G401 (cell line): Measurements from ENCODE around the gene MYO18B. TPM values are rescaled to one million over a fixed set of nuclear protein-coding genes. Genes with fewer than 3 reads are reported as not detected.
"Not testable (repeated sequence)": the region's sequence is repeated elsewhere in the genome, so short reads cannot be mapped to it uniquely, and the experiment has no call there.

Source experiments
- DNase-seq: peaks from one replicate; pipeline ENCODE4 v3.0.0-alpha.2; 2015; ENCODE audit warnings: low spot score
- in situ Hi-C: cut with HindIII; loops from 2 replicates; pipeline ENCODE4 v1.10.0; 2016; ENCODE audit warnings: low sequenced_read_pairs, mixed read lengths
- total RNA-seq: library from RNA; depleted of rRNA; stranded (reverse); fragments of >200 nt; shearing (Covaris generic); gene quantifications from 2 replicates; pipeline ENCODE4 v1.2.3, GENCODE V29; 2014; rRNA removed

The MYO18B gene, protein sequence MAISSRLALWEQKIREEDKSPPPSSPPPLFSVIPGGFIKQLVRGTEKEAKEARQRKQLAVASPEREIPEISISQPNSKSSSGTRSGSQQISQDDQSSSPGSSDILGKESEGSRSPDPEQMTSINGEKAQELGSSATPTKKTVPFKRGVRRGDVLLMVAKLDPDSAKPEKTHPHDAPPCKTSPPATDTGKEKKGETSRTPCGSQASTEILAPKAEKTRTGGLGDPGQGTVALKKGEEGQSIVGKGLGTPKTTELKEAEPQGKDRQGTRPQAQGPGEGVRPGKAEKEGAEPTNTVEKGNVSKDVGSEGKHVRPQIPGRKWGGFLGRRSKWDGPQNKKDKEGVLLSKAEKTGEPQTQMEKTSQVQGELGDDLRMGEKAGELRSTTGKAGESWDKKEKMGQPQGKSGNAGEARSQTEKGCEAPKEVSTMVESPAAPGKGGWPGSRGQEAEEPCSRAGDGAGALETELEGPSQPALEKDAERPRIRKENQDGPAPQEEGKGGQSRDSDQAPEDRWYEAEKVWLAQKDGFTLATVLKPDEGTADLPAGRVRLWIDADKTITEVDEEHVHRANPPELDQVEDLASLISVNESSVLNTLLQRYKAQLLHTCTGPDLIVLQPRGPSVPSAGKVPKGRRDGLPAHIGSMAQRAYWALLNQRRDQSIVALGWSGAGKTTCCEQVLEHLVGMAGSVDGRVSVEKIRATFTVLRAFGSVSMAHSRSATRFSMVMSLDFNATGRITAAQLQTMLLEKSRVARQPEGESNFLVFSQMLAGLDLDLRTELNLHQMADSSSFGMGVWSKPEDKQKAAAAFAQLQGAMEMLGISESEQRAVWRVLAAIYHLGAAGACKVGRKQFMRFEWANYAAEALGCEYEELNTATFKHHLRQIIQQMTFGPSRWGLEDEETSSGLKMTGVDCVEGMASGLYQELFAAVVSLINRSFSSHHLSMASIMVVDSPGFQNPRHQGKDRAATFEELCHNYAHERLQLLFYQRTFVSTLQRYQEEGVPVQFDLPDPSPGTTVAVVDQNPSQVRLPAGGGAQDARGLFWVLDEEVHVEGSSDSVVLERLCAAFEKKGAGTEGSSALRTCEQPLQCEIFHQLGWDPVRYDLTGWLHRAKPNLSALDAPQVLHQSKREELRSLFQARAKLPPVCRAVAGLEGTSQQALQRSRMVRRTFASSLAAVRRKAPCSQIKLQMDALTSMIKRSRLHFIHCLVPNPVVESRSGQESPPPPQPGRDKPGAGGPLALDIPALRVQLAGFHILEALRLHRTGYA (N-terminal part only)
- not detected in 2 replicates for total RNA-seq

DNA sequence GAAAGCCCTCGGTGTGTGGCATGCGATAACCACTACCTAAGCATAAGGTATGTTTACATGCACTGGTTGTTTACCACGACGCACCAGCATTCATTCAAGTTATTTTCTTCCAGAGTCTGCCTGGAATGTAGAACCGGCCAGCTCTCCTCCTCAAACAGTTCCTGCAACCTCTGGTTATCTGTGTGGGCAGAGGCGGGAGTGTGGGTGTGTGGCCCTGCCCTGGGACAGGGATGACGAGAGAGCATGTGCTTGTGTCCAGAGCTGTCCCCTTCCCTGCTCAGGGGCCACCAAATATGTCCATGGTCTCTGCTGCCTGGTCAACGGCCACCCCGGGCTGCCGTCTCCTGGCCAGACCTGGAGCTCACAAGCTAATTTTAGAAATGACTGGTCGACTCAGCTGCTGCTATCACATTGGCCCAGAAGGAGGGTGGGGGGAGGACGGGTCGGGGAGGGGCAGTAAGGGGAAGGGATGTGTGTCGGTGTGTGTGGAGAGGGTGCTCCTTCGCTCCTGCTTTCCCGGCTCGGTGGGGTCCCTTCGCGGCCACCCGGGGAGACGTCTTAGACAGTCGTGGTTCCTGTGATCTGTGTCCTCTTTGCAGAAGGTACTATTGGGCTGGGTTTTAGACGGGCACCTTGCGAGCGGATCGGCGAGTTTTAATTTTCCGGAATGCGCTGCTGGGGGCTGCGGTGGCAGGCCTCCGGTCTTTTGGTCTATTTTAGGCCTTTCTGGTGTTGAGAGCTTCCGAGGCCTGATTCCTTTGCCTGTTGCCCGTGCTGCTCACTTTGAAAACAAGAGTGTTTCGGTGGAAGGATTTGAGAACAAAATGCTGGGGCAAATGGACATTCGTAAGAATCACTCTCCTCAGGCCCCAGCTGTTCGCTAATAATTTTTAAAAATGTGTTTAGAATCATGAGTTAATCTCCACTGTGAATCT, at the start of gene MYO18B:
Gene MYO18B, plus strand, starts transcription at position 497 of the 935 bp plus-strand sequence. CDS start 18,905 bp downstream, outside the sequence.
- in situ Hi-C loops = no loop called here
- no peak for DNase-seq

DNA sequence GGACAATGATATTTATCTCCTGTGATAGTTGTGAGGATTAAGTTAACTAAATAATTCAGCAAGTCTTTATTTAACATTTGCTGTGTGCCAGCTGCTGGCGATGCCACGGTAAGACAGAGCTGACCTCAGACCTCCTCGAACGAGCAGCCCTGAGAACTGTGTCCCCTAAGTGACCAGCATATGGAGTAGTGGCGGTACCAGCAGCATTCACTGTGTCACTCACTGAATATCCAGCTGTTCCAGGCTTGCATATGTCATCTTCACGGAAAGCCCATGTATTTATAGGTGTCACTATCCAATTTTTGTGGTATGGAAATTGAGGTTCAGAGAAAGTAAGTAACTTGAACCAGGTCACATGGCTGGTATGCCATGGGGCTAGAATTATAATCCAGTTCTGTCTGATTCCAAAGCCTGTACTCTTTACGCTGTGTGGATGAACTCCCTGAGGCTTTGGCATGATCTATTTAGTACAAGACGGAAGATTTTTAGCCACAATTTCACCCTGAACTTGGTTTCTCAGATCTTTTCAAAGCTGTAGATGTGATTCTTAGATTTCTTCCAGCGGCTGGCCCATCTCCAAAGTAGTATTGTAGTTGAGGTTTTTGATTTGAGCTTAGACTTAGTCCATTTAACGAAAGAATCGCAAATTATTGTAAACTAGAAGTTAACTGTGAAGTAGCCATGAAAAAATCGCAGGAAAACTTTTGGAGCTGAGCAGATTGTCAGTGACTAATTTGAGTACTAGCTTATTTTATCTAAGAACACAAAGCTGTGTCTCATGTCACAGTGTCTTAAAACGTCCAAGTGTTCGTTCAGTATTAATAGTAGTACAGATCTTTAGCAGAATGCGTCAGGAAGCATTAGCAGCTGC, 49.4 kb upstream of the MYO18B start:
- no peak for DNase-seq
- in situ Hi-C loops = no loop called here

DNA sequence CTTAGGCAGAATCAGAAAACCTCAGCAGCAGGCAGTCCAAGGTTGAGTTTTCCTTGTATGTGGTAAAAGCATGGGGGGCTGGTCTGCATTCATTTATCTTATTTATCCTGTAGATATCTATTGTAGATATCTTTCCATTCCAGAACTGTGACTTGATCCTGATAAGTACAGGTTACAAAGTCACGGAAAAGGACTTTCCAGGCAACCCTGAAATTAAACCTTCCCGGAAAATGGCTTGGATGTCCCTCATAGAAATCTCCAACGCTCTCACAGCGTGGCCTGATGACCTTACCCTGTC, 48.8 kb upstream of the MYO18B start:
- in situ Hi-C loops = no loop called here
- no peak for DNase-seq

DNA sequence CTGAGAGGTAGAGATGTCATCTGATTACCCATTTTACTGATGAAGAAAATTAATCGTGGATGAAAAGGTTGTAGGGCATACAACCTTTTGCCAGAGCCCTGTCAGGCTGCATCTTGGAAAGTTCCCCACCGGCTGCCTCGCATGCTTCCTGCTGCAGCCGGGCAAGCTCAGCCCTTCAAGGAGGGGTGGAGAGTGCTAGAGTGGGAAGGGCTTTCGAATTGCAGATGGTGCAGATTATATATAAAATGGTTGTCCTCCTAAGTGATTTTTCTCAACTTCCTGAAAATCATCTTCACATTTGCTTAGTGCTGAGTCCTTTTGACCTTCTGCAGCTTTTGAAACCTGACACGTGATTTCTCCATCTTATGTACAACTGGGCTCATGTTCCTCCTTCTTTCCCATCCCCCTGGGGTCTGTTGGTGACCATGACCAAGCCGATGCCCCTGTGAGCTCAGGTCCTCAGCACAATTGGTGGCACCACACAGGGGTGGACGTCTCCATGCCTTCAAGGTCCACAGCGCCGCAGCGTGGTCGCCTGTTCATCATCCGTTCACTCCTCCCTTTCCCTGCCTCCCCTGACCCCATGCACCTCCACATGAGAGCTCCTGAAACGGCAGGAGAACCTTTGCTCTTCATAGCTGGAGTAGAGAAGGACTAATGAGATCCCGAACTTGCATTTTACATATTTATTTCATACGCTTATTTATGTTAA, 47.6 kb upstream of the MYO18B start:
- in situ Hi-C loops = no loop called here
- DNase-seq = no peak

DNA sequence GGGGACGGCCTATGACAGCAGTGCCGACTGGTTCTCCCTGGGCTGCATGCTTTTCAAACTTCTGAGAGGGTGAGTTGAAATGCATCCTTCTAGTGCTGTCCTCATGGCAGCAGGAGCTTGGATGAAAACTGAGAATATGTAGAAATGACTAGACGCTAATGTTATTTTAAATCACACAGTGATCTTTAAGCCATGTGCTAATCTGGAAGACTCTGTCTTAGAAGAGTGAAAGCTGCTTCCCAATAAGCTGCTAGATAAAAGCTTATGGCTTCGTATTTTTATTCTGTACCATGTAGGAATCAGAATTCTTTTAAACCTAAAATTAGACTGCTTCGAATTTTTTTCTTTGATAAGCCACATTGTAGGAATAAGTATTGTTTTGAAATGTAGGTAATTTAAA, 46.8 kb upstream of the MYO18B start:
- no peak for DNase-seq
- in situ Hi-C loops = no loop called here

DNA sequence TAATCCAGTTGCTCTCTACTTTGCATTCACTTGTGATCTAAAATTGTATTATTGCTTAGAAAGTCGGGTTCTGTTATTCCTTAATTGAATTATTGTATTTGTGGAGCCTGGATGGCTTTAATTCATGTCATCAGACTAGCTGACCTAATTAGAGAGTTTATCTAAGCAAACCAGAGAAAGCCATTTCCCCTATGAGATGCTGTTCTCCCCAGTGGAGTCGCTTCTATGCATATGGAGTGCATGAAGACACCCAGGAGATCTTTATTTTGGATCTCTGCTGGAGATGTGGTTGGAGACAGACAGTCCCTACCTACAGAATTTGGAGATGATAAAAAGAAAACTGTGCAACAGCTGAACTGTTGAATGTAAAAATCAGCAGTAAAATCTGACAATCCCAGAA, 45.2 kb upstream of the MYO18B start:
- in situ Hi-C loops = no loop called here
- no peak for DNase-seq

DNA sequence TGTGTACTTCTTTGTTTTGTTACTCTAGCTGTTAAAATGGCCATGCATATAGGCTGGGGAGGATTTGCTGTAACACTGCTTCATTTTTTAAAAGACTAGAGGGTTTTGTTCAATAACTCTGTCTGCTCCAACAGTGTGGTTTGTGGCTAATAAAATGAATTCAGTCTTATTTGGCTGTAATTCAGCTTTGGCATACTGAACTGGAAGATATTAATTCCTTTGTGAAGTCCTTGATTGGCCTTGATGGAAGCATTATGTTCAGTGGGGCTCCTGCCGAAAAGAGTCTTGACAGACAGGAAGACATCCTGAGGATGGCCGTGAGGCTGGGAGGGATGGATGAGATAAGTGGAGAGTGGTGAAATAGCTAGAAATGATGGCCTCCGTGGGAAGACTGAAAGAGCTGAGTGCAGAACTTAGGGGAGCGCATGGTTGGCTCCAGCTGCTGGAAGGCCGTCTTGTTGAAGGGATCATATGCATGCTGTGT, 44.8 kb upstream of the MYO18B start:
- in situ Hi-C loops = no loop called here
- DNase-seq = no peak

DNA sequence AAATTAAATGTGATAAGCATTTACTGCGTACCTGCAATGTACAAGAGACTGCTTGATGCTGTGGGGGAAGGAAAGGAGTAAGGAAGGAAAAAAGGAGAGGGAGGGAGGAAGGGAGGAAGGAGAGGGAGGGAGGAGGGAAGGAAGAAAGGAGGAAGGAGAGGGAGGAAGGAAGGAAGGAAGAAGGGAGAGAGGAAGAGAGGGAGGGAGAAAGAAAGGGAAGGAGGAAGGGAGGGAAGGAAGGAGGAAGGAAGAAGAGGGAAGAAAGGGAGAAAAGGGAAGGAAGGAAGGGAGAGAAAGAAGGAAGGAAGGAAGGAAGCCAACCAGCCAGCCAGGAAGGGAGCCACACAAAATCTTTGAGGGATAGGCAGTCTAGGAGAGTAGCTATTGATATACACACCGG, 44.0 kb upstream of the MYO18B start:
- DNase-seq = no peak
- in situ Hi-C loops = no loop called here

DNA sequence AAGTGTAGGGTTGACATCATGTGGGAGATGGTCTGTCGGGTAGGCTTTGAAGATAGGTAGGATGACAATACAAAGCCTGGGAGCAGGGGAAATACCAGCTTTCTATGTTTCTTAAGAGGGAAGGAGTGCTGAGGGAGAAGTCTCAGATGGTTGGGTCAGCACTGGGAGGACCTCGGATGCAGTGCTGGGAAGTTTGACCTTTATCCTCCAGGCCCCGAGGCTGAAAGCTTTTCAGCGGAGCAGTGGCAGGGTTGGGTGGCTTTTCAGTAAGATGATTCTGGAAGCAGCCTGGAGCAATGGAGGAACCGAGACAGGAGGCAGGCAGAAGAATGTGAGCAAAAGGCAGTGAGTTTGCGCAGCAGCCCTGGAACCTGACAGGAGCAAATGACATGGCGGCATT, 43.5 kb upstream of the MYO18B start:
- no peak for DNase-seq
- in situ Hi-C loops = no loop called here

DNA sequence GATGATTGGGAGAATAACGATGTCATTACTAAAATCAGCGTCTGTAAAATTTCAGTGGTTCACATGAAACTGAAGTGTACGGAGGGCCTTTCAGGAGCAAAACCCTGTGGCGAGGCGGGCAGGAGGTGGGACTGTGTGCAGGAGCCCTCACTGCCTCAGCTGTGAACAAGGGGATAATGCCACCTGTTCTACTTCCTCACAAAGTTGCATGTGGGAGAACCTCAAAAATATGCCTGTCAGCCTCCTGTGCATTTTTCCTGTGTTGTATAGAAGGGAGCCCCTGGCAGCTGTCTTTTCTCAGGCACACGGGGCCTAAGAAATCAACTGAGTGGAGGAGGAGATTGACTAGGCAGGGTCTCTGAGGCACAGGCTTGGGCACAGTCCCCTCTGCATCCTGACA, 43.0 kb upstream of the MYO18B start:
- DNase-seq = no peak
- in situ Hi-C loops = no loop called here

DNA sequence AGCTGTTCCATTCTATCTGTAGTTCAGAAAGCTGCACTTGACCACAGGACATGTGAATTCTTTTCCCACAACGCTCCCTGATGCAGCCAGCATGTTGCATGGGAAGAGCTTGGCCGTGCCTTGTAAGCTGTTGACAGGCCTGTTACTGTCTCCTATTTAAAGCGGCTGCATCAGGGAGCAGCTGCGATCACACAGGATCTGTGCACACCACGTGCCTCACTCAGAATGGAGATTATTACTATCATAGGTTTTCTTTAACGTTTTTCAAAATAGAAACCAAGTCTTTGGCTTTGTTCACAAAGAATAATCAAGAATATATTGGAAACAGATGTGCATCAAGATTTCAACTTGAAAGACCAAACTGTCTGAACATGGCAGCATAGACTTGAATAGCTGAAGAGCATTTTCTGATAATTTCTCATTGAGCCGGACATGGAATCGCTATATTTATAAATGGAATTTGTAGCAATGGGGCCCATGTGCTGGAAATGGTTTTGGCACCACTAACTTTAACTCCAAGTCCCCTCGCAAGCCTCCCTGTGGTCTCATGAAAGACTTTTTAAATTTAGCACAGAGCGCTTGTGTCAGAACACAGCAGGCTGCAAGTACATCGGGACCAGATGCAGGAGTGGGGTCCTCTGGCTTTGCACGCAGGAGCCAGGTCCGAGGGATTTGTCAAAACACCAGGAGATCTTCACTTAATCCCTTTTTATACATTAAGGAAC, 40.8 kb upstream of the MYO18B start:
- in situ Hi-C loops = no loop called here
- peak; percentile 6 for DNase-seq

DNA sequence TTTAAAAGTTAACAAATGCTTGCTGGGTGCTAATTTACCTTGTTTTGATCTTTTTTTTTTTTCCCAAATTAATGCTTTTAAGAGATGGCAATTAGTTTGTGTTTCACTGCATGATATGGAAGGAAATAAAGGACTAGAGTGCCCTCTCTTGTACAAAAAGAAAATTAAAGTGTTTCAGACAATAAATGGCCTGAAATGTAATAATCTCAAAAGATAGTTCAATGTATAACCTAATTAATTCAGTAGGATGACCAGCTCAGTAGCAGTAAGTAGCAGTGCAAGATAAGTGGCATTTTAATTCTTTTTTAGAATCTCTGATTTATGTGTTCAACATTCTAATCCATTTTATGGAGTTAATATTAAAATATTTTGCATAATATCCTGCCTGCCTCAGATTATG, 39.9 kb upstream of the MYO18B start:
- in situ Hi-C loops = no loop called here
- DNase-seq = peak; percentile 55

DNA sequence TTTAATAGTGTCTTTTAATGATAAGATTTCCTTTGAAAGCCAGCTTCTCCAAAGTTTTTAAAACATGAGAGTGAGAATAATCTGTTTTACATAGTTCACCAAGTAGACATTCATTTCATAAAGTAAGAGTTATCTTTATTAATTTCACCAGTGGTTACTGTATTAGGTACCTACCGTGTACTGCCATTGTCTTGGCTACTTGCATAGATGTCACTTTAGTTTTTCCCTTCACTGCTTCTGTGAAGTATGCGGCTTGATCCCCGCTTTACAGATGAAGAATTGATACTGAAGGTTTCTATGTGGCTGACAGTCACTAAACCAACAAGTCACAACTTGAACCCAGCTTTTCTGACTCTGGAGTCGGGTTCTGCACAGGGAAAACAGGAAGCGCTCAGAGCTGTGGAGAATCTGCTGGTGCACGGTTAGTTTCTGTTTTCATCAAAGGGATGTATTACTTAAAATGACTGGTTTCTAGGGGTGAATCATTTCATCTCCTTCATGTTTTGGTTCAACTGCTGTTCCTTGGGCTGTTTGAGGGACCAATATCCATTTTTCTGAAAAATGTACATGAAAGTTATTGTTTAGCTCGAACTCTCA, 39.3 kb upstream of the MYO18B start:
- no peak for DNase-seq
- in situ Hi-C loops = no loop called here

DNA sequence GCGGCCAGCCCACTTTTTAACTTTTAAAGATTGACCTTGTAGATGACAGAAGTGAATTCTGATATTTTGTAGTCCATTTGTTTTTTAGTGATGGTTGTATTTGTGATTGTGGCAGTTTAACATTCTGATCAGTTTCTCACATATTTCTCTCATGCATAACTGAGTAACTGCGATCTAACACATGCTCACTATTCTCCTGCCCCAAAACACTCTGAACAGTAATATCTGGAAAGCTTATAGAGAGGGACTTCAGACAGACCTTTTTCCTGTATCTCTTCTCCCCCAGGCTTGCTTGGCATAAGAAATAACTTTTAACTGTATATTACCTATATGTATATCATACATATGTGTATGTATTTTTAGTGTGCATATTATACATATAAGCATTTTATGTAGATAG, 37.3 kb upstream of the MYO18B start:
- in situ Hi-C loops = no loop called here

DNA sequence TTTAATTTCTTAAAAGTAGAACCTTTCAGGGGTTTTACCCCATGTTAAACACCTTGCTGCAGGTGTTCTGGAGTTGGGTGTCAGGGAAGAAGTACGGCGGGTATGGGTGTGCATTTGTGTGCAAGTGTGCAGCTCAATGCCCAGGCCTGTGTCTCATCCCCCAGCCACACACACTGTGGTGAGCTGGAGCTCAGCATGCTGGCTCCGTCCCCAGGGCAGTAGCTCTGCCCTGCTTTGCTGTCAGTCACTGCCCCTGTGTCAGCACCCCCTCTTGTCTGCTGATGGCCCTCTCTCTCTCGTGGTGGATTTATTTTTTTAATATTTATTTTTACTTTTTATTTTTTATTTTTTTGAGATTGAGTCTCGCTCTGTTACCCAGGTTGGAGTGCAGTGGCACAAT, 35.8 kb upstream of the MYO18B start:
- in situ Hi-C loops = no loop called here
- DNase-seq = no peak

More for the DNA sequence above, 37.3 kb upstream of the MYO18B start:
- no peak for DNase-seq

DNA sequence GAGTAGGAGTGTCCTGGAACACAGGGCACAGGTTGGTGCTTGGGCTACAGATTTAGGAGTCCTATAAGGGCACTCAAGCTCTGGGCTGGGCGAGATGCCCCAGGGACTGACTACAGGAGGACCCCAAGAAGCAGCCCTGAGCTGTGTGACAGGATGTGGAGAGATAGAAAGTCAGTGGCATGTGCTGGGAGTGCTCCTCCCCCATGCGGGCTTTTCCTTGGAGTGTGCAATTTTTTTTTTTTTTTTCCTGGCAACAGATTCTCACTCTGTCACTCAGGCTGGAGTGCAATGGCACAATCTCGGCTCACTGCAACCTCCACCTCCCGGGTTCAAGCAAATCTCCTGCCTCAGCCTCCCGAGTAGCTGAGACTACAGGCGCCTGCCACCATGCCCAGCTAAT, 33.6 kb upstream of the MYO18B start:
- DNase-seq, in situ Hi-C loops: not testable (repeated sequence)
